HT1080 (cell line): Measurements from ENCODE around the gene CXCR1. TPM values are rescaled to one million over a fixed set of nuclear protein-coding genes. Genes with fewer than 3 reads are reported as not detected.

Experiments used
- total RNA-seq: library from RNA; depleted of rRNA; stranded (reverse); fragments of >200 nt; shearing (Covaris generic); gene quantifications from 2 replicates; pipeline ENCODE4 v1.2.3, GENCODE V29; 2014; rRNA removed

The CXCR1 gene
- total RNA-seq, 1 experiment from 2014 or later, result not detected

Other genes with a start within 250 kb of the CXCR1 start
- gene TNS1, start 164.0 kb downstream of the CXCR1 start, total RNA-seq, result 9.6 and 10.5 TPM in 2 replicates
- not detected in 2 replicates for gene RUFY4, start 97.7 kb downstream of the CXCR1 start, total RNA-seq
- gene CXCR2, start 40.9 kb downstream of the CXCR1 start, total RNA-seq, result 0.10 and 0.50 TPM in 2 replicates
- 422 and 493 TPM in 2 replicates for gene ARPC2, start 50.2 kb upstream of the CXCR1 start, total RNA-seq
- 0.05 TPM in 1 of 2 replicates, not detected in the other for gene GPBAR1, start 94.1 kb upstream of the CXCR1 start, total RNA-seq
- 226 and 244 TPM in 2 replicates for gene AAMP, start 103.2 kb upstream of the CXCR1 start, total RNA-seq
- gene PNKD, start 103.6 kb upstream of the CXCR1 start, total RNA-seq, result 41.6 and 42.2 TPM in 2 replicates
- gene TMBIM1, start 125.5 kb upstream of the CXCR1 start, total RNA-seq, result 78.7 and 93.7 TPM in 2 replicates
- gene CATIP, start 189.9 kb upstream of the CXCR1 start, total RNA-seq, result not detected in 2 replicates
- gene SLC11A1, start 215.3 kb upstream of the CXCR1 start, total RNA-seq, result 0.03 and 0.08 TPM in 2 replicates
- gene CTDSP1, start 232.9 kb upstream of the CXCR1 start, total RNA-seq, result 47.3 and 61.2 TPM in 2 replicates